HG02588 (cell line): ENCODE data around the gene NAPG.
"Not testable (repeated sequence)": the region's sequence is repeated elsewhere in the genome, so short reads cannot be mapped to it uniquely, and the experiment has no call there.

Experiments
- ATAC-seq: cut with Tn5 transposase; IDR thresholded peaks from one replicate; pipeline ENCODE4 v1.9.1; 2021; ENCODE audit warnings: mild to moderate bottlenecking, moderate library complexity; ENCODE audit not compliant: unreplicated experiment

Gene NAPG

DNA sequence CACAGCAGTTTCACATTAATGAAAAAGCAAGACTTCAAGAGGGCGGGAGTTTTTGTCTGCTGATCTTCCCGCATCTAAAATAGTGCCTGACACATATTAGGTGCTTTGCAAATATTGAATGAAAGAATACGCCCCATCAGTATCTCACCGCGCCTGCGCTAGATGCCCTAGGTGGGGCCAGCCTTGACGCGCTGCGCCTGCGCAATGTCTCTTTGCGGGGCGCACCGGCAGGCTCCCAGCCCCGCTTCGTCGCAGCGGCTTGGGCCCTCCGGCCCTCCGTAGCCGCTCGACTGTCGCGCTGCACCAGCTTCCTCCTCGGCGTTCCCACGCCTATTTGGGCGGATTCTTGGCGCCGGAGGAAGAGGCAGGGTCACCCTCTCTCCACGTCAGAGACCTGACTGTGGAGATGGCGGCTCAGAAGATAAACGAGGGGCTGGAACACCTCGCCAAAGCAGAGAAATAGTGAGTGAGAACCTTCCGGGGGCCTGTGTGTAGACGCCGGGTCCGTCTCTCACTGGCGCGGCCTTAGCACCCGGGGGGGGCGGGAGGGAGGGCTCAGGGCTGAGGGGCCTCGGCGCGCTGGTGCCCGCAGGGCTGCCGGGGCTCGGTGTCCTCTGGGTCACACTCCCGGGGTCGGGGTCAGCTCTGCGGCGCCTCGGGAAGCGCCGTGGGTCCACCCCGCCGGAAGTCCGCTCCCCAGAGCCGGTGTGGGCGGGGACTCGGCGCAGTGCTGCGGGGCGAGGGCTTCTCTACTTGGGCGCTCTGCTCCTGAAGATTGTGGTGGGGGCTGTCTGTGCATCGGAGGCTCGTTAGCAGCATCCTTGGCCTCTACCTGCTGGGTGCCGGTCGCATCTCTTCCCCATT lies at the start of gene NAPG:
TSS of gene NAPG (plus strand) at position 331 of the 864 bp plus-strand sequence. CDS start at position 407, 76 bp downstream.
- ATAC-seq = peak; percentile 74

DNA sequence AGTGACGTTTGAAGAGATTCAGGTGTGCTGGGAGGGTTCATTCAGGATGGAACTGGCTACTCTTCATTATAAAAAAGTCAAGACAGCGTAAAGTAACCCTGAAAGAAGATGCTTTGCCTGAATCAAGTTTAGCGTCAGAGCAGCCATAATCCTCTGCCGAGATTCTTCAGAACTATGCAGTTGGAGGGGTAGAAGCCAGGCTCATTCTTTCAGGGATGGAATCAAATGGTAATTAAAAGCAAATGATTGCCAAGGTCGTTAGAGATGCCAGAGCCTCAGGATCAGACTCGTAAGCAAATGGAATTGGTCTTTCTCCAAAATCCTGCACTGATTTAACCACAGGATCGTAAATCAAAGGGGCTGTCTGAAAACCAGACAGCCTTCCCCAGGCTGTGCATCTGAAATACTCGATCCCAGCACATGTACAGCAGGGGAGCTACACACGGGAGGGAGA lies 49.5 kb upstream of the NAPG start:
- no peak for ATAC-seq

DNA sequence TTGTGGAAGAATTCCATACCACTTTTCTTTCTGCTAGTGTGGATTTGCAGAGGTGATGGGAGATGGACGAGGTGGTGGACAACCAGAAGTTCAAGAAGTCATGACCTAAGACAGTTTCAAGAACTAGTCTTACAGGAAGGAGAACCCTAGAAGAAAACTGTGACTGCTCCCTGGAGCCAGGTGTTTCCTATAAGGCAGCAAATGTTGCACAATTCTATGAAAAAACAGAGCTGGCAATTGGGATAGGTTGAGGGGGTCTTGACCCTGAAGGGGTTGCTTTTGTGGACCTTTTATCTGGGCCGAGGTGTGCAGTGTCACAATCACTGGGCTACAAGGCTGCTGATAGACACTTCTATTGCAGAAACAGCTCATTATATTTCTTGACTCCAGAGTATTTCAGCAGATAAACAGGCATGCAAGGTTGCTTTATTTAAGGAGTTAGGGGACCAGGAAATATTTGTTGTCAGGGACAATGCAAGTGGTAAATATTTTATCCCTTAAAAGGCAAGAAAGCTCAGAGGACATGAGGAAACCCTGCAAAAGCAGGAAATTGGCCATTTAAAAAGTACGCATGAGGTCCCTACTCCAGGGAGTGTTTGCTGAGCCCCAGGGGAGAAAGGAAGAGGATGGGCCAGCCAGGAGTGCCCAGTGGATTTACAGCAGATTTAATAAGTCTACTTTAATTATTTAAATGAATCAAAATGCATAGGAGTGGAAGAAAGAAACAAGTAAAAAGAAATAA lies 48.5 kb upstream of the NAPG start:
- no peak for ATAC-seq

DNA sequence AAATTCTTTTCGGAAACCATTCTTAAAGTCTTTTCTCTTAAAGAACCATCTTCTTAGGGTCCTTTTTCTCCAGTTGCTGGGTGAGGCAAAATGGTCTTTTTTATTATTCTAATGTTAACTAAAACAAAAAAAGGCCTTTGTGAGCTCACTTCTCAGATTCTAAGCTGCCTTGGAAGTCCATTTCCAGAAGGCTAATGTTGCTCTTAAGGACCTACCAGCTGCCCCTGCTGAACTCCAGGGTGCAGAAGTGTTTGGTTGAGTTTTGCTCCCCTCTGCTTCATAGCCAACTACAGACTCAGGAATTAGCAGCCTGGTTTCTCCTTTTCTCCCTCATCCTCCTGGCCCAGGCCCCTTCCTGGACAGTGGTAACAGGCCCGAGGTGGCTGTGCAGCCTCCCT lies 48.0 kb upstream of the NAPG start:
- no peak for ATAC-seq

DNA sequence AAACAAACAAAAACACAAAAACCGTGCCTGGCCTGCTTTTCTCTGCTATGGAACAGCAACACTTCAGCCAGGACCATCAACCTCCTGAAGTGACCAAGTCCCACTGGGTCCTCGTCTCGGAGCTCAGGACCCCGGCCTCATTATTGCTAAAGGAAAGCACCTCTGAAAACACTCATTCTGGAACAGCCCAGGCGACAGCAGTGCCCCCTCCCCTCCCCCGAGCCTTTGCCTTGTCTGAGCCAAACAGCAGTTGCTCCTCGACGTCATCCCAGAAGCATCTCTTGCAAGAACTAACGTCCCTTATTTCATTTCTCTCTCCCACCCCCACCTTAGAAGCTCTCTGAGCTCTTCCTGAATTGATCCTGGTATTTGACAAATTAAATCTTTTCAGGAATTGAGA lies 44.0 kb upstream of the NAPG start:
- no peak for ATAC-seq

DNA sequence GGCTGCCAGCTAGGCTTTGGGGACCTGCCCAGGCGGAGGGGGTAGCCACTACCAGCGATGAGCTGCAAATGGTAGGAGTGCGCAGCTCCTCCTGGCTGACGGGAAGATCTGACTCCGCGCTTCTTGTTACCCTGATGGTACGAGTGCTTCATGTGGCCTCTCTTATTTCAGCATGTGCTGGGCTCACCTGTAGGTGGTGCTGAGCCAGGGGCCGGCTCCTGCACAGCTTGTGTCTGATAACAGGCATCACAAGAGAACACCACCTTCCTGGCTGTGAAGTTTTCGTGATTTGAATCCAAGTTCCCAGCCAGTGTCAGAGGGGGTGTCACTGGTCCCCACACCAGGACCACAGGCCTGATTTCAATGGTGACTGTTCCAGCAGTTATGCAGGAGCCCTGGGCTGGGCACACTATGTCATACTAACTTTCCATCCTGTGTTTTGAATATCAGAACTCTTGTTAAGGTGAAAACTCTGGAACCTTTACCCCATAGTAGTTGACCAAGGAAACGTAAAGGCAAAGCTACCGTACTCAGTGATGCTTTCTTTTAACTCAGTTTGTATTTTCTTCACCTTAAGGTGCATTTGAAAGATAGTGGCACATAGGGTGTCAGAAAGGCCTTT lies 43.4 kb upstream of the NAPG start:
- ATAC-seq = no peak

DNA sequence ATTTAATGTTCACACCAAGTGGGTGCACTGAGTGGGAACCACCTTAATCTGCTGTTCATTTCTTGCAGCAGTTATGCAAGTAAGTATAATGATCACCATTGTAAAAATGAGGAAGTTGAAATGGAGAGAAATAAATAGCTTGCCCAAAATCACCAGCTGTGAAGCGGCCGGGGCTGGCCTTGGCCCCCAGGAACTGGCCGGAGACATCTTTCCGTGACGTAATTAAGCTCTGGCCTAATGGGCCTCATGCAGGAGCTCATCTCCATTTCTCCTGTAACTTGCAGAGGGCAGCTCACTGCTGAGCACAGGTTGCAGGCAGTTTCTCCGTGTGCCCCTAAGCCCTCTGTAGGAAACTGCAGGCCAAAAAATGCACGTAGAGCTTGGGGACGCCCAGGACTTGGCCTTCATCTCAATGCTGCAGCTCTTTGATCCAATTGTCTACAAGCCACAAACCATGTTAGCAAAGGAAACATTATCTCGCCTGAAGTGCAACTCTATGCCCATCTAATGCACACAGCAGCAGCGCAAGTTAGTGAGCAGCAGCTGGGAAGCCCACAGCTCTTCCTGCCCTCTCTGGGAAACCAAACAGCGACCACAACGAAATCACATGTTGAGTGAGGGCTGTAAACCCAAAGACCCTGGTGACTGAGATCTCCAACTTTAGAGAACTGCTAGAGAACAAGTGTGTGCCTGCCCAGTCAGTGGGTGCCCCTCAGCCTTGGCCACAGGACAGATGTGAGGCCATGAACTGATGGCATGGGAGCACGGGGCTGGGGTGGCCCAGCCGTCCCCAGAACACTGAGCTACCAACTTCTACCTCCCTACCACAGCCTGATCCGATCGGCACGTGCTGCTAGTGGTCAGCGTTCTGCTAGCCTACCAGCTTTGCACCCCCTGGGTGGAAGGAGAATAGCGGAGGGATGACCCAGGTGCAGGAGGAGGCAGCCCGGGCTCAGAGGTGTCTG lies 42.6 kb upstream of the NAPG start:
- peak; percentile 73 for ATAC-seq

DNA sequence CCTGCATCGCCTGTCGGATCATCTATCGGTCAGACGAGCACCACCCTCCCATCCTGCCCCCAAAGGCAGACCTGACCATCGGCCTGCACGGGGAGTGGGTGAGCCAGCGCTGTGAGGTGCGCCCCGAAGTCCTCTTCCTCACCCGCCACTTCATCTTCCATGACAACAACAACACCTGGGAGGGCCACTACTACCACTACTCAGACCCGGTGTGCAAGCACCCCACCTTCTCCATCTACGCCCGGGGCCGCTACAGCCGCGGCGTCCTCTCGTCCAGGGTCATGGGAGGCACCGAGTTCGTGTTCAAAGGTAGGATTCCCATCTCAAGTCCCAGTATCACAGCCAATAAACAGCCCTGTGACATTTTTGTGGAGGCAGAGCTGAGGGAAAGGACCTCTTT lies 40.4 kb upstream of the NAPG start:
- ATAC-seq = no peak

DNA sequence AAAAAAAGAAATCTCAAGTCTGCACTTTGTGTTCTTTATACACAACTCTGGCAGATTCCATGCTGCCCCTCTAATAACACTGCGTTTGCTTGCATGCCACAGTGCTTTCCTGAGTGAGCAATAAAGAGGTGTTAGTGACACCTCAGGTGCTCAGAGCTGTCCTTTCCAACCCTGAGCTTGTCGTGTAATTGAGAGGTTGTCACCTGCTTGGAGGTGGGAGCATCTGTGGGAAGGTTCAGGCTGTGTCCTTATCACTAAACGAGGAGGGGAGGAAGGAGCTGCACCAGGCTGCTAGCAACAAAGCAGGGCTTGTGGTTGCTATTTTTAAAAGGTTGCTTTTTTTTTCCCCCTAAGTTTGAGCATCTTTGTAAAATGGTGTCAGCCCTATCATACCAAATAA lies 39.5 kb upstream of the NAPG start:
- no peak for ATAC-seq

DNA sequence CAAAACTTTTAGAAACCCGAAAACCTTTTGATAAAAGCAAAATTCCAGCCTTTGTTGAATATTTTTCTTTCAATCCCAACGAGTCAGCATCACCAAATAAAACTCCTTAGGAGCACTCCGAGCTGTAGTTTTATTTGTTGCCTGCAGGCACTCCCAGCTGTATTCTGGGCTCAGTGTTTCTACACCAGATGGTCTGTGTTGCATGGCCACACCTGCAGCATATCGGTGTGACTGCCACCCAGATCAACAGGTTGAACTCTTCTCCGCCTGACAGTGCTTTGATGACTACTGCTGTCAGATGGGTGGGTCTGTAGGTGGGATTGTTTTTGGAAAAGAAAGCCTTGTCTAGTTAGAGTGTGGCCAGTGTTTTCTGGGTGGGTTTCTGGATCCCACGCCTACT lies 38.7 kb upstream of the NAPG start:
- no peak for ATAC-seq

DNA sequence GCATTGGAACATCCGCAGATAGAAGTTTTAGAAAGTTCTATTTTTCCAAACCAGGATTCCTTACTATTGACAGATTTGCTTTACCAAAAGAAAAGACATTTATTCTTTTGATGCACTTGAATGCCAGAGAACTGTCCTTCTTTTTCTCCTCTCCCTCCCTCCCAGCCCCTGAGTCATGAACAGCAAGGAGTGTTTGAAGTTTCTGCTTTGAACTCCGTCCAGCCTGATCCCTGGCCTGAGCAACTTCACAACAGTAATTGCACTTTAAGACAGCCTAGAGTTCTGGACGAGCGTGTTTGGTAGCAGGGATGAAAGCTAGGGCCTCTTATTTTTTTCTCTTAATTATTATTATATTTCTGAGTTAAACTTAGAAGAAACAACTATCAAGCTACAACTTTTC lies 37.8 kb upstream of the NAPG start:
- ATAC-seq = no peak

DNA sequence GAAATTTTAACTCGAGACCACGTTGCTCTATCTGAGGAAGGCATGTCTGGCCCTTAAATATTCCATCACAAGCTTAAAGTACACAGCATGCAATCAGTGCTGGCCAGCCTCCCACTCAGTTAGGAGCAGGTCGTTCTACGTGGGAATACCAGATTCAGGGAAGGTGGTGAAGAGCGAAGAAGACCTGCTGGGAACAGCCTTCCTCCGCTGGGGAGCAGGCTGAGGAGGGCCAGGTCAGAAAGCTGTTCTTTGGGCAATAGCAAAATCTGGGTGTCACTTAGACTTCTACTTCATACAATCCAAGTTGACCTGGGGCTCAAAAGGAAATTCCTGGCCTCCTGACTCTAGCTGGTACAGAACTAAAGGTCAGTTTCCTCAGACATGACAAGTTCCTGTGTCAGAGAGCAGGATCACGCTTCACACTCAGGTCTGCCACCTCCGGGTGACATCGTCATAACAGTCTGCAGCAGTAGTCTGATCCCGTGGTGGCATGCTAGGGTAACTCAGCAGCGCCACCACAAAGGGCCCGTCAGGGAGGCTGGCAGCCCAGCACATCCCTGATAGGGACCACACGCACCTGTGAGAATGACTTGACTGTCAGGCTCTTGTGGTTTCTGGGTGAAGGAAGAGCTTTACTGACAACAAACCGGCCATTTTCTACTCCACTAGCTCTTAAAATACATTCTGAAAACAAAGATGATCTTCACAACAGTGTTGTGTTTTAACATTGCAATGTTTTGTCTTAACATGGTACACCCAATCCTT lies 35.2 kb upstream of the NAPG start:
- ATAC-seq = peak; percentile 96

DNA sequence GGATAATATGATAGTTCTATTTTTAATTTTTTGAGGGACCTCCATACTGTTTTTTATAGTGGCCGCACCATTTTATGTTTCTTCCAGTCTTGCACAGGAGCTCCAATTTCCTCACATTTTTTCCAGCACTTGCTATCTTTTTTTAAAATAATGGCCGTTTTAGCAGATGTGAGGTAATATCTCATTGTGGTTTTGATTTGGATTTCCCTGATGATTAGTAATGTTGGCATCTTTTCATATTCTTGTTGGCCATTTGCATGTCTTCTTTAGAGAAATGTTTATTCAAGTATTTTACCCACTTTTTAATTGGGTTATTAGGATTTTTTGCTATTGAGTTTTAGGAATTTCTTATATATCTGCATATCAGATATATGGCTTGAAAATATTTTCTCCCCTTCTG lies 29.9 kb upstream of the NAPG start:
- no peak for ATAC-seq

DNA sequence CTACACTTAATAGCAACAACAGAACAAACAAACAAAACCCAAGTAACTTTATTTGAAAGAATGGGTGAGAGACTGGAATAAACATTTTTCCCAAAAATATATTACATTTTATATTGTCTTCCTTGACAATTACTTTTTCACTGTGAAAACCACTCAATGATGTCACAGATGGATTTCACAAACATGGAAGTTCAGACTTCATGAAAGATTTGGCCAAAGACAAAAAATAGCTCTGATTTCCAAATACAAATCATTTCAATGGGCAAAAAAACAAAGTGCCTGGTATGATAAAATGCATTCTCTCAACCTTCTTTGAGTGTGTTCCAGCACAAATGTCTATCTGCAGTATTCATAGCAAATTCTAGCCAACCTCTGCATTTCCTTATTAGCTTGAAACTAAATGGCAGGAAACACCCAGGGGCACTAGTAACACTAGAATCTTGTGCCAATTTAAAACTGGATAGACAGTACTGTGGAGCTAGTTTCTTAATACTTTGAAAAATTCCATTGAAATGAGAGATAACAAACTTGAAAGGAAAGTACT lies 28.5 kb upstream of the NAPG start:
- ATAC-seq = no peak

DNA sequence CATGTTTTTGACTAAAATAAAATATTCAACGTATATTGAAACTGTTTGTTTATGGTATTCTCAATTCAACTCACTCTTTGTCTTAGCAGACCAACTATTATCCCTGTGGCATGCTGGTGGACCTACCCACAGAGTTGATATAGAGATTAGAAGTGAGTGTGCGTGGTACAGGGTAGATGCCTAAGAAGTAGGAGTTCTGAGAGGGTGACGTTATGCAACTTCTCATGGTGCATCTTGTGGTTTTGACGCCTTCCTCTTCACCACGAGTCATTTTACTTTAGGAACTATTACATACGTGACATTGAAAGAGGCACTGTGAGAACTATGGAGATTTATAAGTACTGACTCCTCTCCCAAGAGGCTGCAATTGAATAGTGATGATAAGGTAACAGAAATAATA lies 26.6 kb upstream of the NAPG start:
- no peak for ATAC-seq

DNA sequence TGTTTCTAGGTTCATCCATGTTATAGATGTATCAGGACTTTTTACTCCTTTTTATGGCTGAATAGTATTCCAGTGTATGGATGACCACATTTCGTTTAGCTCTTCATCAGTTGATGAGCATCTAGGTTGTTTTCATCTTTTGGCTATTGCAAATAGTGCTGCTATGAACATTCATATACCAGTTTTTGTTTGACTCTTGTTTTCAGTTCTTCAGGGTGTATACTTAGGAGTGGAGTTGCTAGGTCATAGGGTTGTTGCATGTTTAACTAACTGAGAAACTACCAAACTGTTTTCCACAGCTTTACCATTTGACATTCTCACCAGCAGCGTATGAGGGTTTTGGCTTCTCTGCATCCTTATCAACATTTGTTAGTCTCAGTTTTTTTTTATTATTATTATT lies 25.8 kb upstream of the NAPG start:
- ATAC-seq = no peak

DNA sequence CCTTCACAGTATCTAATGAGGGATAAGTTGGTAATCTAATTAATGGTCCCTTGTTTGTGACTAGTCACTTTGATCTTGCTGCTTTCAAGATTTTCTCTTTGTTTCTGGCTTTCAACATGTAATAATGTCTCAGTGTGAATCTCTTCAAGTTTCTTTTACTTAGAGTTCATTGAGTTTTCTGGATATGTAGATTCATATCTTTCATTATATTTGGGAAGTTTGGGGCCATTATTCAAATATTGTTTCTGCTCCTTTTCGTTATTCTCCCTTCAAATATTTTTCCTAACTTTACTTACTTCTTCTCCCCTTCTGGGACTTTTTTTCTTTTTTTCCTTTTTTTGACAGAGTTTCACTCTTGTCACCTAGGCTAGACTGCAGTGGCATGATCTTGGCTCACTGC lies 21.1 kb upstream of the NAPG start:
- ATAC-seq = no peak

DNA sequence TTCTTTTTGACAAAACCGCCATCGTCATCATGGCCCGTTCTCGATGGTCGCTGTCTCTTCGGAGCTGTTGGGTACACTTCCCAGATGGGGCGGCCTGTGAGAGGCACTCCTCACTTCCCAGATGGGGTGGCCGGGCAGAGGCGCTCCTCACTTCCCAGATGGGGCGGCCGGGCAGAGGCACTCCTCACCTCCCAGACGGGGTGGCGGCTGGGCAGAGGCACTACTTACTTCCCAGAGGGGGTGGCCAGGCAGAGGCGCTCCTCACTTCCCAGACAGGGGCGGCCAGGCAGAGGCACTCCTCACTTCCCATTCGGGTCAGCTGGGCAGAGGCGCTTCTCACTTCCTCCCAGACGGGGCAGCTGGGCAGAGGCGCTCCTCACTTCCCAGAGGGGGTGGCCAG lies 19.9 kb upstream of the NAPG start:
- not testable (repeated sequence) for ATAC-seq

DNA sequence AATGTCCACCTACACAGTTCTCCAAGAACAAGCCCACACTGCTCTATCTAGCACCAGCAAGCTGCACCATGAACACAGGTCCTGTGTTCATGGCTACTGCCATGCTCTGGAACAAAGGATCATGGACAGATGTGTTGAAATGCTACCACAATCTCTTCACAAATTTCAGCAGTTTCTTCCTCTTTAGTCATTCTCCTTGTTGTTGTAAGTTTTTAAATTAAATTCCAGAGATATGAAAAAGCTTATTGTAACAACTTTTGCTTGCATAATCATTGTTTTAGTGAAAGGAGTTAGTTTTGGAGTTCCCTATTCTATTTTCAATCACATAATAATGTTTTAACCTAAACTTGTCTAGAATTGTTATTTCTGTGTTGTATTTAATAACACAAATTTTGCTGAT lies 17.2 kb upstream of the NAPG start:
- no peak for ATAC-seq

DNA sequence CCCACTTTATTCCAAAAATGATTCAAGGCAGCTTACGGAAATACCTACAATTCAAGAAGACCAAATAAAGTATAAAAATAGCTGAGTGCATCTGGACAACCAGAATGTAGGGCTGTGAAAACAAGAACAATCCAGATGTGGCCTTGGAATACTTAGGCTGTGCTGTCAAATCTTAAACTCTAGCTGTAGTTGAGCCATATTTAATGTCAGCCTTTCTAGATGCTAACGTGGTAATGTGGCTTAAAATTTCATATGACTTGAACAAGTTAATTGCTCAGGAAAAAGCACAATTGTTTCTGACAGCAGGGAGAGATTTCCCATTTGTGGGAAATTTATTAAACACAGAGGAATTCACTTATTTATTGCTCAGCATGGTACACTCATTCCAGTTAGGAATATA lies 14.6 kb upstream of the NAPG start:
- ATAC-seq = no peak
